ENCODE results near the gene JPT1.

The JPT1 gene

DNA sequence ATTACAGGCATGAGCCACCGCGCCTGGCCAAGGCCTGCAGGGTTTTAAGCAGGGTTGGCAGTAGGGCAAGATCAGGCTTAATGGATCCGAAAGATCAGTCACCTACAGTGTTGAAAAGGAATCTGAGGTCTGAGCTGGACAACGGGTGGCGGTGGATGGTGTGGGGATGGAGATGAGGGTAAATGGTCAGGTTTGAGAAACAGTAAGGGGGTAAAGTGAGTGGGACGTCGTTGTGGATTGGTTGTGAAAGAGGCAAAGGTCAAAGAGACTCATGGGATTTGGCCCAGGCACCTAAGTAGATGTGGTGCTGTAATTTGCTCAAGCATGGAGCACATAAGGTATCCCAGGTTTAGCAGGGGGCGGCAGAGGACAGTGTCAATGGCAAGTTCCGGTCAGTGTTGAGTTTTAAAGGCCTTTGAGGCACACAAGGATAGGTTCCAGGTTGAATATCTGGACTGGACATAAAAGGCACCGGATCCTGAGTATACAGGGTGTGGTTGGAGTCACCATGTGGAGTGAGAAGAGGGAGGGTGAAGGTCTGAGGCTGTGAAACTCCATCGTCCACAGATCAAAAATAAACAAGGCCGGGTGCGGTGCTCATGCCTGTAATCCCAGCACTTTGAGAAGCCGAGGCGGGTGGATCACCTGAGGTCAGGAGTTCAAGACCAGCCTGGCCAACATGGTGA is 67.7 kb downstream of the JPT1 start:
- no peak overlapping the region for H3K4me3 ChIP-seq (ENCODE audit: low read depth, low read length)

More for the DNA sequence above, 67.7 kb downstream of the JPT1 start:
- TF ChIP-seq CTCF (IDR thresholded peaks at IDR 0.05; ENCODE audit: borderline replicate concordance, insufficient read depth, low read depth, low read length), result no peak

Measured in GM12875 (cell line).